ENCODE measurements around the gene AHCTF1.

The AHCTF1 gene

GRCh38 chr1:246798606-246799496 is 132.9 kb downstream of the AHCTF1 start:
- no peak for DNase-seq (ENCODE audit: low spot score)

GRCh38 chr1:246798107-246798506 is 133.6 kb downstream of the AHCTF1 start:
- DNase-seq (ENCODE audit: low spot score): no peak

GRCh38 chr1:246797597-246797996 is 134.2 kb downstream of the AHCTF1 start:
- DNase-seq (ENCODE audit: low spot score): no peak

- DNase-seq (ENCODE audit: low spot score): no peak
Measured at GRCh38 chr1:246797157-246797556, 134.6 kb downstream of the AHCTF1 start.

GRCh38 chr1:246795906-246796694 is 135.6 kb downstream of the AHCTF1 start:
- DNase-seq (ENCODE audit: low spot score): no peak

- DNase-seq (ENCODE audit: low spot score): no peak
Measured at GRCh38 chr1:246794828-246795671, 136.7 kb downstream of the AHCTF1 start.

- no peak for DNase-seq (ENCODE audit: low spot score)
Measured at GRCh38 chr1:246794048-246794827, 137.5 kb downstream of the AHCTF1 start.

GRCh38 chr1:246793356-246793896 is 138.3 kb downstream of the AHCTF1 start:
- DNase-seq (ENCODE audit: low spot score): no peak

- DNase-seq (ENCODE audit: low spot score): no peak
Measured at GRCh38 chr1:246792603-246793002, 139.1 kb downstream of the AHCTF1 start.

- no peak for DNase-seq (ENCODE audit: low spot score)
Measured at GRCh38 chr1:246791303-246791918, 140.3 kb downstream of the AHCTF1 start.

- DNase-seq (ENCODE audit: low spot score): no peak
Measured at GRCh38 chr1:246790833-246791232, 140.9 kb downstream of the AHCTF1 start.

- DNase-seq (ENCODE audit: low spot score): no peak
Measured at GRCh38 chr1:246790364-246790763, 141.4 kb downstream of the AHCTF1 start.

- DNase-seq (ENCODE audit: low spot score): no peak
Measured at GRCh38 chr1:246789454-246790339, 142.1 kb downstream of the AHCTF1 start.

Measured in putamen (tissue), 1 donor.